Frontal cortex (tissue), 4 donors: ENCODE measurements around the gene WDR37. TPM values are rescaled to one million over a fixed set of nuclear protein-coding genes. Genes with fewer than 3 reads are reported as not detected.
"Not testable (repeated sequence)": the region's sequence is repeated elsewhere in the genome, so short reads cannot be mapped to it uniquely, and the experiment has no call there.

ENCODE experiments used
- DNase-seq, 2 donors: peaks; one replicate each; pipeline ENCODE4 v3.0.0; 2012; ENCODE audit warnings: low spot score in 2 of 2
- FAIRE-seq: peaks from 2 replicates; lab custom pipeline; 2012; peaks lifted over from hg19 to GRCh38; lab: Jason Lieb, UNC
- total RNA-seq: library from RNA; depleted of rRNA; stranded (reverse); fragments of >200 nt; gene quantifications from one replicate; pipeline ENCODE4 v1.2.3, GENCODE V29; 2014
- donor health status: control.
- donor health status: control.
- donor health status: control.

The WDR37 gene, protein sequence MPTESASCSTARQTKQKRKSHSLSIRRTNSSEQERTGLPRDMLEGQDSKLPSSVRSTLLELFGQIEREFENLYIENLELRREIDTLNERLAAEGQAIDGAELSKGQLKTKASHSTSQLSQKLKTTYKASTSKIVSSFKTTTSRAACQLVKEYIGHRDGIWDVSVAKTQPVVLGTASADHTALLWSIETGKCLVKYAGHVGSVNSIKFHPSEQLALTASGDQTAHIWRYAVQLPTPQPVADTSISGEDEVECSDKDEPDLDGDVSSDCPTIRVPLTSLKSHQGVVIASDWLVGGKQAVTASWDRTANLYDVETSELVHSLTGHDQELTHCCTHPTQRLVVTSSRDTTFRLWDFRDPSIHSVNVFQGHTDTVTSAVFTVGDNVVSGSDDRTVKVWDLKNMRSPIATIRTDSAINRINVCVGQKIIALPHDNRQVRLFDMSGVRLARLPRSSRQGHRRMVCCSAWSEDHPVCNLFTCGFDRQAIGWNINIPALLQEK
- 32.6 TPM for total RNA-seq

DNA sequence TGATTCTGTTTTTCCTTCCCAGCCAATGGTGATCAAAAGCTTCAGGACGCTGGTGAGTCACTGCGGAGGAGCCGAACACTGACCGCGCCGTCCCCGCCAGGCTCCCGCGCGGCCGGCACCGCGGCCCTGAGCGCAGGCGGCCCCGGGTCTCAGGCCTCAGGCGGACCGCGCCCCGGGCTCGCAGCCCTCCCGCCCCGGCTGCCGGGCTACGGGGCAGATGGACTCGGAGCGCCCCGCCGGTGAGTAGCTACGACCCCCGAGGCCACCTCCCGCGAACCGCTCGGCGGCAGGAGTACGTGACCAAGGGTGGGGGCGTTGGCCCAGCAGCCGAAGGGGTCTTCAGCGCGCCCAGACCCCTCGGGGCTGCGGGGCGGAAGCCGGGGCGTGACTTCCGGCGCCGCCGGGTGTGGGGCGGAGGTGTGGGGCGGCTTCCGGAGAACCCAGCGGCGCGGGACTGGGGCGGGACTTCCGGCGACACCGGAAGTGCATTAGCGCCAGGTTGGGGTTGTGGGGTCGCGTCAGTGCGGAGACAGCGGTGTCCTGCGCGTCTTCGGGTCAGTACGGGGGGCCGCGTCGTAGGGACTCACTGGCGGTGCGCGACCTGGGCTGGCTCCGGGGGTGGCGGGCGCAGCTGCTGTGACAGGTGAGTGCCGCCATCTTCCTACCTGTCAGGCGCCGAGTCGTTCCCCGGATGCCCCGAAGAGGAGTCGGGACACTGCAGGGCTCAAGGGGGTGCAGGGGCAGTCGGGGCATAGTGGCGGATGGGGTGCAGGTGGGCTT lies at the start of gene WDR37:
Gene WDR37, plus strand, starts transcription at position 60 of the 780 bp plus-strand sequence. CDS start 15,771 bp downstream, outside the sequence.
- DNase-seq (peak; percentile 95 to 98), FAIRE-seq (no peak)

DNA sequence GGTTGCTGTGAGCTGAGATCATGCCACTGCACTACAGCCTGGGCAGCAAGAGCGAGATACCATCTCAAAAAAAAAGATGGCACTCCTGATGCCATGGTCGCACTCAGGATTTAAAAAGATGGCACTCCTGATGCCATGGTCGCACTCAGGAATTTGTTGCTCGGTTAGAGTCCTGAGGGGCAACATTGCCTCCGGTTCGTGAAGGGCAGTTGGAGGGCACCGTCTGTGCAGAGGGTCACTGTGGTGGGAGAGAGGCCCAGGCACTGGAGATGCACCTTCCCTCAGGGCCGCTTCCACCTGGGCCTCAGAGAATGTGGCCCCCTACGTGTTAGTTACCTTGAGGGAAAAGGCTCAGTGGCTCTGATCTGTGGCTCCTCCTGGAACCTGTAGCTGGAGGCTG lies 49.6 kb upstream of the WDR37 start:
- no peak for FAIRE-seq
- DNase-seq, result no peak

GRCh38 chr10:1007583-1007982 lies 48.6 kb upstream of the WDR37 start:
- no peak for DNase-seq
- FAIRE-seq, result no peak

DNA sequence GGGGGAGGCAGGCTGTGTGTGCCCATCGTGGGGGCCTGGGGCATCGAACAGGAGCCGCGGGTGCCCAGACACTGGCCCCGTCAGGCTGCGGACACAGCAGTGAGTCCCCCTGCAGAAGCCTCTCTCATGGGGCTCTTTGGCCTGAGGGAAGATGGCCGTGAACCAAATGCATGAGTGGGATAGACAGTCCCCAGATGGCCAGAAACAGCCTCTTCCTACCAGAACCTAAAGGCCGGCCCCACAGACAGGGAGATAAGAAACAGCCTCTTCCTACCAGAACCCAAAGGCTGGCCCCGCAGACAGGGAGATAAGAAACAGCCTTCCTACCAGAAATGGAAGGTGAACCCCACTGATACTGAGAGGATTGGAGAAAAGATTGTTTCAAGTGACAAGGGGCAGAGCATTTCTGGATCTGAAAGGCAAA lies 47.1 kb upstream of the WDR37 start:
- DNase-seq, result no peak
- no peak for FAIRE-seq

DNA sequence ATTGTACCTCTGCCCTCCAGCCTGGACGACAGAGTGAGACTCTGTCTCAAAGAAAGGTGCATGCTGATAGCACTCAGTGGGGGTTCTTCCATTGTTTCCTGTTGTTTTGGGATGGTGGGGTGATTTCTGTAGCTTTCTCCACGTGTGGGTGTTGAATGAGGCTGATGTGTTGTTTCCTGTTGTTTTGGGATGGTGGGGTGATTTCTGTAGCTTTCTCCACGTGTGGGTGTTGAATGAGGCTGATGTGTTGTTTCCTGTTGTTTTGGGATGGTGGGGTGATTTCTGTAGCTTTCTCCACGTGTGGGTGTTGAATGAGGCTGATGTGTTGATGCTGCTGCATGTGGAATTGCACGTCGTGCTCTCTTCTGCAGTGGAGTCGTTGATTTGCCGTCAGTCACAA lies 46.2 kb upstream of the WDR37 start:
- FAIRE-seq, result not testable (repeated sequence)

GRCh38 chr10:1010703-1011102 lies 45.5 kb upstream of the WDR37 start:
- FAIRE-seq, result no peak
- no peak for DNase-seq

More for the DNA sequence above, 46.2 kb upstream of the WDR37 start:
- DNase-seq, result not testable (repeated sequence)

DNA sequence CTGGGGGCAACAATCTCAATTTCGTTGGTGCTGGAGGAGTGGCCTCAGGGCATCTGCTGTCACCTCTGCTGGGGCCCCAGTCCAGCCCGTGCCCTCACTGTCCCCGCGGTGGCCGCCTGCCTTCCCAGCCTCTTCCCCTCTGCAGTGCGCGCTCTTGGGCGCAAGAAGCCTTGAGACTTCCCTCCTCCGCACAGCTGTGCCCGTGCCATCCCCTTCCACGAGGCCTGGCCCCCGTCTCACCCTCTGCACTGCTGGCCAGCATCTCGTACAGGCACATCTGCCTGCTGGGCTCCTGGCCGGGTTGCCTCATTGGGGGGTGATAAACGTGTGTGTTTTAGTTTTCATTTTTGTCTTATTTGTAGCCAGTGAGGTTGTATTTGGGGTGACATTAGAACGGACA lies 44.5 kb upstream of the WDR37 start:
- DNase-seq, result no peak
- no peak for FAIRE-seq

DNA sequence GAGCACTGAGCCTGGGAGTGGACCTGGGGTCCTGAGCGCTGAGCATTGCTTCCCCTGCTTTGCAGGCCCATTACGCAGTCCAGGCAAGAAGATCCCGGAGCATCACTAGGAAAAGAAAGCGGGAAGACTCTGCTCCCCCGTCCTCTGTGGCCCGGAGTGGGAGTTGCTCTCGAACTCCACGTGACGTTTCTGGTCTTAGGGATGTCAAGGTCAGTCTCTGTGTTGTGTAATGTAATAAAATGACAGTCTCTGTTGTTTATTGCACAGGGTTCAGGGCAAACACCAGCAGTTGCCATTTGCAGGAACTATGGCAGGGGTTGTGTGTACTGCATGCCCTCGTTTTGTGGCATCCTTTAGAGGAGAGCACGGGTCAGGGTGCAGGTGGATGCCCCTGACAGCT lies 40.5 kb upstream of the WDR37 start:
- no peak for FAIRE-seq
- no peak for DNase-seq

DNA sequence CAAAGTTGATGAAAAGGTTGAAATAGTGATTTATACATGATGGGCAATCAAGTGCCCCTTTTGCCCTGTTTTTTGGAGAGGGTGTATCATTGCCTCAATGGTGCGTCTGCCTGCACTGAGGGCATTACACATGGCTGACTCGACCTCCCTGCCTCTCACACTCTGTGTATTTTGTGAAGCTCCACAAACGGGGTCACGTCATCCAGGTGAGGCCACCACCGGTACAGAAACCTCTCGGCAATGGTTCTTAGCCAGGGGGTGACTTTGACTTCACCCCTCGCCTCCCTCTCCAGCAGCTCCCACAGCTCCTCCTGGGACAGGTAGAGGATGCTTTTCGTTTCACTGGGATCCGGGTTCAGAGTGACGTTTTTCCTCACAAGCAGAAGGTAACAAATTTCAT lies 36.8 kb upstream of the WDR37 start:
- FAIRE-seq (no peak), DNase-seq (no peak)

DNA sequence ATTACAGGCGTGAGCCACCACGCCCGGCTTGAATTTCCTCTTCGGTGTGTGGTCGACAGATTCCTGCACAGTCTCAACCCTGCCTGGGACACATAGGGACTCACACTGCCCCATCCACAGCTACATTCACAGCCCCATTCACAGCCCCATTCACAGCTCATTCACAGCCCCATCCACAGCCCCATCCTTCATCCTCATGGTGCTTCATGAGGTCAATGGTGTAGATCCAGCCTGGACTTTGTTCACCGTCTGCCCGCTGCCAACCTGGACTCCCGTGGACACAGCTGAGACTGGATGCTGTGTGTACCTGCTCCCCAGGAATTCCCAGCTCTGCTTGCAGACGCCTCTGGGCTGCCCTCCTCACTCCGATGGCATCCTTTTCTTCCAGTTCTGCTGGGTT lies 35.7 kb upstream of the WDR37 start:
- DNase-seq (no peak), FAIRE-seq (no peak)

DNA sequence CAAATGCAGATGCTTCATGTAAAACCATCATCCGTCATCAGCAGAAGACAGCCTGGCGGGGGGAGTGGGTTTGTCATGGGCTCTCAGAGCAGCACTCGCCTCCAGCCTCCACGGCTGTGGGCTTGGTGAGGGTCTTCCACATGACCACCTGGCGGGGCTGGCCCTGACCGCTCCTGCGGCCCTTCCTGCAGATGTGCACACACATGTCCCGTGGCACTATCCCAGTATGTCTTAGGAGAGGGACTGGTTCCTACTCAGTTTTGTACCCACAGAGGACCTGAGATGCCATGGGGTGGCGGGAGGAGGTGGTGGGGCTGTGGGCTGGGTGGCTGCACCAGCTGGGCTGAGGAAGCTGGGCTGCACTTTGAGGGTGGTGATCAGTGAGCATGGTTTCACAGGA lies 35.2 kb upstream of the WDR37 start:
- no peak for DNase-seq
- FAIRE-seq, result no peak

- no peak for FAIRE-seq
- DNase-seq, result peak in 1 of 2 donors; percentile 36
Measured at GRCh38 chr10:1022413-1022812, 33.8 kb upstream of the WDR37 start.

- DNase-seq, result no peak
Measured at GRCh38 chr10:1024103-1024502, 32.1 kb upstream of the WDR37 start.

DNA sequence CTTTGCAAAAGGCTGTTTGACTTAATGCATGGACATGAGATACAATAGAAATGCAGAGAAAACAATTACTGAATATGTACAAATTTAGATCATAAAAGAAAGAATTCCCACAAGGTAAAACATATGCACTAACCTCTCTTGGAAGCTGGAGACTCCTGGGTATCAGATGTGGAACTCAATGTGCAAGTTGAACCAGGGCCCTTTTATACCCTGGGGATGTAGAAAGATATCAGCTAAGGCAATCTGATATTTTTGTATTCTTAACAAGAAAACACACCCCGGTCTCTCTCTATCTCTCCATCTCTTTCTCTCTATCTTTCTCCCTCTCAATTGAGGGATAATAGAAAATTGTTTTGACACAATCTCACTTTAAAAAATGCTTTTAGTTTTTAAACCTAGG lies 30.5 kb upstream of the WDR37 start, which contains the start of gene IDI2:
Gene IDI2, minus strand, starts transcription at position 177 of the 400 bp plus-strand sequence. CDS start 1,136 bp downstream, outside the sequence.
- FAIRE-seq (no peak), DNase-seq (no peak)

More at GRCh38 chr10:1024103-1024502, 32.1 kb upstream of the WDR37 start:
- no peak for FAIRE-seq

GRCh38 chr10:1026578-1026977 lies 29.6 kb upstream of the WDR37 start:
- DNase-seq (no peak), FAIRE-seq (no peak)

DNA sequence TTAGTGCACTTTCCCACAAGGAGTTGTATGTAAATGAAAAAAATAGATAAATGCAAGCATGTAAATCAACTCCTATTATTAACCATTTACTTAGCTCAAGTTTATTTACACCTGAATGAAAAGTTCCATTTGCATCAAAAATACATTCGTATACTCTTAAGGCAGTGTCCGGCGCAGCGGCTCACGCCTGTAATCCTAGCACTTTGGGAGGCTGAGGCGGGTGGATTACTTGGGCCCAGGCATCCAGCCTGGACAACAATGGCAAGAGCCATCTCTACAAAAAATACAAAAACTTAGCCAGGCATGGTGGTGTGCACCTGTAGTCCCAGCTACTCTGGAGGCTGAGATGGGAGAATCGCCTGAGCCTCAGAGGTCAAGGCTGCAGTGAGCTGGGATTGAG lies 26.3 kb upstream of the WDR37 start:
- no peak for FAIRE-seq
- DNase-seq, result no peak

DNA sequence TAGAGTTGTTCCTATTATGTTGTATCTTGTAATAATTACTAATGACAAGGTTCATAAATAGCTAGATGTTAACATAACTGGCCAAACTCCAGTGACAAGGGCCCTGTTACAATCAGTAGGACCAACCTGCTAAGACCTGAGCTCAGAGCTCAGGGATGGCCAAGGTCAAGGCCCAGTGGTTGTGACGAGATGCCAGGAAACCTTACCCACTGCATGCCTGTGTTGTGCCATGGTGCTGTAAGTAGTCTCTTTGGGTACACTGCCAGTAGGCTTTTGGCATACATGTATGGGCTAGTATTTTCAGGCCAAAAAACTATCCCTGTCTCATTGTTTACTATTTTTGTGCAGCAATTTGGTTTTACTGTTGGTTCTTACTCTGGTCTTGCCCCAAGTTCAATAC lies 22.6 kb upstream of the WDR37 start:
- FAIRE-seq (no peak), DNase-seq (no peak)

DNA sequence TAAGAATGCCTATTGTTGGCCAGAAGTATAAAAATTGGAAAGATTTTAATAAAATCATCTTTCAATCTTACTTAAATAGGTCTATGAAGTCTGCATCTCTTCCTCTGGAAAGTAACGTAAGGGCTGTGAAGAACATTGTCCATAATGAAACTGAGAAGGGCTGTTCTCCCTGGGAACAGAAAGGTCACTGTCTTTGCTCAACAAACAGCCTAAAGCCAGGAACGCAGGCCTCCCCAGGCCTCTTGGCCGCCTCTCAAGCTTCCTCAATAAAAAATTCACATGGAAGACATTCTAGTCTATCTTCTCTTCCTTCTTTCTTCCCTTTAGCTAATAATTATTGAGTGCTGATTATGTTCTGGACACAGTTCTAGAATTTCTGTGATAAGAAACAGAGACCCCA lies 21.4 kb upstream of the WDR37 start:
- peak in 1 of 2 donors; percentile 42 for DNase-seq
- FAIRE-seq, result peak; percentile 6

DNA sequence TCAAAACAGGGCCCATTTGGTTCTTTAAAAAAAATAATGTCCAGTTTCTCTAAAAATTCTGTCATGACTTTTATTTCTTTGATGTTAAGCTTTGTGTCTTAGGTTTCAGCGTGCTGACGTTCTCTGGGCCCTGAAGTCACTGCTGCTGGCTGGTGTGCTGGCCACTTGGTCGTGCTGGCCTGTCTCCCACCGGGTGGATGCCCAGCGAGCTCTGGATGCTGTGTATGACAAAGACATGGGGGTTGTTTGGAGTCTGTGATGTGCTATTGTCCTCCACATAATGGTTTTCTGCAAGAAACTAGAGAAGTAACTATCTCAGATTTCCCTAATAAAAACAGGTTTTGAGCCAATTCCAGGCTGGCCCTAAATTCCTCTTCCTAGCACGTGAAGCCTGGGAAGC lies 21.0 kb upstream of the WDR37 start:
- DNase-seq (peak in 1 of 2 donors; percentile 37), FAIRE-seq (no peak)

DNA sequence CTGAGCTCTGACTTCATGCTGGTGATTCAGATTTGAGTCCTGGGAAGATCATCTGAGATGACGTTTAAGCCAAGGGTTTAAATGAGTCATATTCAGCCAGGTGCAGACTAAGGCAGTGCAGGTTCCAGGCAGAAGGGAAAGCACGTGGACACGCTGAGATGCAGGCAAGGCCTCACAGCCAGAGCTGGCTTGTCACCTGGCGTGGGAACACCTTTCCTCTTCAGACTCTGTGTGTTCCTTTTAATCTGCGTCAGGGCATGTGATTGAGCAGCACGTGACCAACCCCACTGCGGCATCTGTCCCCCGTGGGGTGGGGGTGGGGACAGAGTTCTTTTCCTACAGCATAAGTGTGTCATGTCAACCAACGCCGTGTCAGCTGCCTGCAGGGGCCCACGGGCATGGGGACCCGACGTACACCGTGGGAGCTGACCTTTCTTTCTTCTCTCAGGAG lies 19.8 kb upstream of the WDR37 start:
- DNase-seq, result no peak
- FAIRE-seq, result no peak

- FAIRE-seq, result no peak
- DNase-seq, result no peak
Measured at GRCh38 chr10:1037098-1037497, 19.1 kb upstream of the WDR37 start.
